ENCODE results near the gene ALOX5.

GRCh38 chr10:45382591-45382990, 8.6 kb downstream of the ALOX5 start:
- no peak for TF ChIP-seq CTCF (IDR thresholded peaks at IDR 0.05)
- TF ChIP-seq POLR2AphosphoS5 (IDR thresholded peaks at IDR 0.05): no peak
- no peak for TF ChIP-seq POLR2A (IDR thresholded peaks at IDR 0.05)
